HEK293 (cell line): ENCODE results near the gene PAEP.

ENCODE experiments used
- CTCF ChIA-PET: fragments of 350-600 bp; formaldehyde crosslinking; extraction: SDS; loops from one replicate; lab custom pipeline; 2021; ENCODE audit warnings: antibody characterized with exemption; lab: Yijun Ruan, JAX
- POLR2A ChIA-PET: fragments of 300-600 bp; formaldehyde crosslinking; extraction: SDS; loops from one replicate; lab custom pipeline; 2020; ENCODE audit warnings: antibody characterized with exemption, inconsistent platforms; lab: Yijun Ruan, JAX
- H3K27ac ChIP-seq: fragments of 200-500 bp; sonication (Bioruptor generic); 2 replicates; pipeline ENCODE4 v1.5.1; 2014; ENCODE audit warnings: low read depth, low read length, control low read depth, inconsistent platforms; ENCODE audit errors: extremely low read depth
- H3K36me3 ChIP-seq, 2 experiments: fragments of 200-500 bp in 1 of 2; sonication (Bioruptor generic) in 1 of 2; 1 replicate in 1 of 2; 2 replicates in 1 of 2; pipeline ENCODE4 v1.5.1; 2014 to 2017; ENCODE audit warnings: inconsistent platforms in 2 of 2, low read length in 2 of 2; ENCODE audit not compliant: control insufficient read depth in 2 of 2, insufficient read depth in 1 of 2
- H3K4me1 ChIP-seq: fragments of 200-500 bp; sonication (Bioruptor generic); 2 replicates; pipeline ENCODE4 v1.5.1; 2014; ENCODE audit warnings: mild to moderate bottlenecking, low read length, inconsistent platforms; ENCODE audit not compliant: control insufficient read depth, insufficient read depth
- H3K4me3 ChIP-seq: 2 replicates; pipeline ENCODE4 v1.5.1; 2011; ENCODE audit warnings: low read depth, mild to moderate bottlenecking, control low read depth, low read length, moderate library complexity
- H3K9me3 ChIP-seq: fragments of 200-500 bp; sonication (Bioruptor generic); 2 replicates; pipeline ENCODE4 v1.5.1; 2014; ENCODE audit warnings: low read depth, low read length, inconsistent platforms; ENCODE audit not compliant: control insufficient read depth, insufficient read depth
- KLF1 ChIP-seq: fragments of 450-650 bp; formaldehyde crosslinking; IDR thresholded peaks from 2 replicates; pipeline ENCODE4 v1.5.1; 2016; ENCODE audit warnings: missing biosample characterization, missing genetic modification characterization
- MZF1 ChIP-seq: fragments of 450-650 bp; formaldehyde crosslinking; IDR thresholded peaks from 2 replicates; pipeline ENCODE4 v1.5.1; 2017; ENCODE audit warnings: missing biosample characterization, missing genetic modification characterization, borderline replicate concordance
- OVOL3 ChIP-seq: fragments of 450-650 bp; formaldehyde crosslinking; IDR thresholded peaks from 2 replicates; pipeline ENCODE4 v1.5.1; 2016; ENCODE audit warnings: missing biosample characterization, missing genetic modification characterization
- PATZ1 ChIP-seq: fragments of 450-650 bp; formaldehyde crosslinking; IDR thresholded peaks from 2 replicates; pipeline ENCODE4 v1.5.1; 2016; ENCODE audit warnings: missing biosample characterization, missing genetic modification characterization
- PRDM1 ChIP-seq: fragments of 450-650 bp; formaldehyde crosslinking; IDR thresholded peaks from 2 replicates; pipeline ENCODE4; 2016; ENCODE audit warnings: missing biosample characterization, missing genetic modification characterization
- PRDM10 ChIP-seq: fragments of 450-650 bp; formaldehyde crosslinking; IDR thresholded peaks from 2 replicates; pipeline ENCODE4 v1.5.1; 2016; ENCODE audit warnings: missing biosample characterization, missing genetic modification characterization
- SCRT2 ChIP-seq: fragments of 450-650 bp; formaldehyde crosslinking; IDR thresholded peaks from 2 replicates; pipeline ENCODE4 v1.5.1; 2016; ENCODE audit warnings: missing biosample characterization, missing genetic modification characterization
- ZBTB10 ChIP-seq: fragments of 450-650 bp; formaldehyde crosslinking; IDR thresholded peaks from 2 replicates; pipeline ENCODE4 v1.5.1; 2016; ENCODE audit warnings: missing biosample characterization, missing genetic modification characterization
- ZBTB49 ChIP-seq: fragments of 450-650 bp; formaldehyde crosslinking; IDR thresholded peaks from 2 replicates; pipeline ENCODE4 v1.5.1; 2016; ENCODE audit warnings: missing biosample characterization, missing genetic modification characterization, low read depth
- ZEB2 ChIP-seq: fragments of 450-650 bp; formaldehyde crosslinking; IDR thresholded peaks from 2 replicates; pipeline ENCODE4 v1.5.1; 2016; ENCODE audit warnings: missing biosample characterization, missing genetic modification characterization
- ZNF580 ChIP-seq: fragments of 450-650 bp; formaldehyde crosslinking; IDR thresholded peaks from 2 replicates; pipeline ENCODE4 v1.5.1; 2016; ENCODE audit warnings: missing biosample characterization, missing genetic modification characterization

PAEP gene

GRCh38 chr9:135551456-135551855 lies 10.1 kb upstream of the PAEP start (continued):
- no peak for TF ChIP-seq ZBTB49 (tag by site-specific recombination)
- TF ChIP-seq KLF1 (tag by site-specific recombination): no peak
- TF ChIP-seq ZBTB10: no peak

- Histone ChIP-seq H3K36me3 (no peaks in the 10 kb centered on the region), H3K27ac (no peak overlapping the region)
- CTCF ChIA-PET: interaction anchor here (0.6 to 0.7 kb wide), 3 partner anchors 46 to 469 kb away, joined by 3 to 4 read pairs (median 3); no protein-coding TSS in a partner anchor
- TF ChIP-seq PATZ1 (tag by site-specific recombination) (no peak), ZBTB10 (no peak), PRDM1 (tag by site-specific recombination) (no peak), OVOL3 (tag by site-specific recombination) (no peak), SCRT2 (tag by site-specific recombination) (no peak), MZF1 (no peak), PRDM10 (tag by site-specific recombination) (no peak), ZNF580 (tag by site-specific recombination) (no peak), ZEB2 (tag by site-specific recombination) (no peak)
- TF ChIP-seq, all 188 proteins: peak for 0
- Histone ChIP-seq H3K4me3 (no peak overlapping the region), H3K9me3 (no peaks in the 10 kb centered on the region), H3K4me1 (no peaks in the 10 kb centered on the region)
- POLR2A ChIA-PET: interaction anchor here (0.7 kb wide), 1 partner anchor 61 kb away, joined by 3 read pairs; no protein-coding TSS in a partner anchor
Observed at GRCh38 chr9:135552021-135552697, 9.4 kb upstream of the PAEP start.
